ENCODE data around the gene PAX8.

PAX8 gene

GRCh38 chr2:113202305-113203216 is 76.2 kb downstream of the PAX8 start:
- no peak for FAIRE-seq

DNA sequence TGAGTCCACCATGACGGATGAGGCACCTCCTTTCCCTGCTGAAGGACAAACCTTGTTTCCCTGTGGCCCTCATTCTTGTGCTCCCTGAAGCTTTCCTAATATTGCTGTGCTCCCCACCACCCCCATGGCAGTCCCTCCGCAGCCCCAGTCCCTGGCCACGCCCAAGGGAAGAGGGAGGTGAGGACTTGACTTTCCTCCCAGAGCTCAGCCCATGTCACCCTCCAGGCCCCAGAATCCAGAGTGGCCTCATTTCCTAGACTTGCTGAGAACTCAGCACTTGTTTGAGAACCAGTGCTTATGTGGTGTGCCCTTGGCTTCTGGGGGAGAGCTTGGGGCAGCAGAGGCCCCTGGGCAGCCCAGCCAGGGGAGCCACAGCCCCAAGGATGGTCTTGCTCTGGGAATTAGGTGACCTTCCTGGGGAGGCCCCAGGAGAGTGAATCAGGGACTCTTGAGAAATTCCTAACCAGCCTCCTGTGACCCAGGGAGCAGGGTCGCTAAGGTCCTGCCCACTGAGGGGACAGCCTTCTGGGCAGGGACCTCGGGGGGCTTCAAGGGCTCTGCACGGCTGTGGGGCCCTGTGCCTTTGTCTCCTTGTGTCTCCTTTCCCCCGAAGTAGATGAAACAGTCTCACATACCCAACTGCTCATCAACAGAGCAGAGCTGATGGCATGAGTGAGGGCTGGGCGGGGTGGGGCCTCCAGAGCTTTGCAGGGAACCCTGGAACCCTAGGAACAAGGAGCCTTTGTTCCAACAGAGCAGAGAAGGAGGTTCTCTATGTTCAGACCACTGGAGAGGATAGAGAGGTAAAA is 77.0 kb downstream of the PAX8 start:
- no peak for FAIRE-seq

GRCh38 chr2:113200736-113201490 is 77.8 kb downstream of the PAX8 start:
- FAIRE-seq, result no peak

- no peak for FAIRE-seq
Measured at GRCh38 chr2:113200236-113200635, 78.5 kb downstream of the PAX8 start.

- FAIRE-seq, result no peak
Measured at GRCh38 chr2:113198790-113199612, 79.7 kb downstream of the PAX8 start.

- no peak for FAIRE-seq
Measured at GRCh38 chr2:113198048-113198789, 80.5 kb downstream of the PAX8 start.

DNA sequence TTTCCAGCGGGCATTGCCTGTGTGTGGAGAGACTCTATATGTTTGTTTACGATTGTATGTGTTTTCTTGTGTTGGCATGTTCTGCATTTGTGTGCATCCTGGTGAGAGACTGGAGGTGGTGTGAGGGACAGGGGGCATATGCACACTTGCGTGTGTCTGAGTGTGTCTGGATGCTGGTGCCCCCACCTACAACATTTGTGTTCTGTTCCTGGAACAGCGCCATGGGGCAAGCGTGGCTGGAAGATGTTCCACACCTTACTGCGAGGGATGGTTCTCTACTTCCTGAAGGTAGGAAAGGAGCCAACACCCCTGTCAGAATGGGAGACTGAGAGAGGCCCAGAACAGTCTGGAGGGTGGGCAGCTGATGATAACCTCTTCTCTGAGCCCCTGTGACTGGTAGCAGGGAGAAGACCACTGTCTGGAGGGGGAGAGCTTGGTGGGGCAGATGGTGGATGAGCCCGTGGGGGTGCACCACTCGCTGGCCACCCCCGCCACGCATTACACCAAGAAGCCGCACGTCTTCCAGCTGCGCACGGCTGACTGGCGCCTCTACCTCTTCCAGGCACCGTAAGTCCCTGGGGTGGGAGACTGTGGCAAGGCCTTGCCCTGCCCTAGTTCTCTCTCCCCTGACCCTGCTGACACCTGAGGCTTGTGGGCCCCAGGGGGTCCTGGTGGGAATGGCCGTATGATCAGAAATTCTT is 81.2 kb downstream of the PAX8 start:
- no peak for FAIRE-seq

DNA sequence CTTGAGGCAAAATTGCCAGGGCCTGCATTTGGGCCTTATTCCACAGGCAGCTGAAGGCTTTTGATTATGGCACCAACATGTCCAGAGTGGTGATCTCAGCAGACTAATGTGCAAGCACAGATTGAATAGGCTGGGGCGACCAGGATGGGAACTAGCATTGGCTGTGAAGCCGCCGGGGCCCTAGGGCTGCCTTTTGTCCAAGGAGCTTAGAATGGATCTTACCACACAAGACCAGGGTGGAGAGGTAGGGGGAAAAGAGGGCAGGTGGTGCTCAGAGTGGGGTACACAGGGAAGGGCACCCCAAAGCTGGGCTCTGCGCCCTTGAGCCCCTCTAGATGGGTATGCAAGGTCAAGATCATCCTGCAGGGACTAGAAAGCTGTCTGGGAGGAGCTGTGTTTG is 81.9 kb downstream of the PAX8 start:
- no peak for FAIRE-seq

- no peak for FAIRE-seq
Measured at GRCh38 chr2:113195923-113196501, 82.7 kb downstream of the PAX8 start.

- no peak for FAIRE-seq
Measured at GRCh38 chr2:113192459-113193100, 86.1 kb downstream of the PAX8 start.

GRCh38 chr2:113190871-113191270 is 87.8 kb downstream of the PAX8 start:
- no peak for FAIRE-seq

- FAIRE-seq, result no peak
Measured at GRCh38 chr2:113187771-113188170, 91.0 kb downstream of the PAX8 start.

- FAIRE-seq, result no peak
Measured at GRCh38 chr2:113186433-113186796, 92.3 kb downstream of the PAX8 start.

- no peak for FAIRE-seq
Measured at GRCh38 chr2:113185664-113186432, 92.9 kb downstream of the PAX8 start.

GRCh38 chr2:113184531-113185230 is 94.0 kb downstream of the PAX8 start:
- no peak for FAIRE-seq

- FAIRE-seq, result no peak
Measured at GRCh38 chr2:113183703-113184102, 95.0 kb downstream of the PAX8 start.

- no peak for FAIRE-seq
Measured at GRCh38 chr2:113183264-113183663, 95.5 kb downstream of the PAX8 start.

DNA sequence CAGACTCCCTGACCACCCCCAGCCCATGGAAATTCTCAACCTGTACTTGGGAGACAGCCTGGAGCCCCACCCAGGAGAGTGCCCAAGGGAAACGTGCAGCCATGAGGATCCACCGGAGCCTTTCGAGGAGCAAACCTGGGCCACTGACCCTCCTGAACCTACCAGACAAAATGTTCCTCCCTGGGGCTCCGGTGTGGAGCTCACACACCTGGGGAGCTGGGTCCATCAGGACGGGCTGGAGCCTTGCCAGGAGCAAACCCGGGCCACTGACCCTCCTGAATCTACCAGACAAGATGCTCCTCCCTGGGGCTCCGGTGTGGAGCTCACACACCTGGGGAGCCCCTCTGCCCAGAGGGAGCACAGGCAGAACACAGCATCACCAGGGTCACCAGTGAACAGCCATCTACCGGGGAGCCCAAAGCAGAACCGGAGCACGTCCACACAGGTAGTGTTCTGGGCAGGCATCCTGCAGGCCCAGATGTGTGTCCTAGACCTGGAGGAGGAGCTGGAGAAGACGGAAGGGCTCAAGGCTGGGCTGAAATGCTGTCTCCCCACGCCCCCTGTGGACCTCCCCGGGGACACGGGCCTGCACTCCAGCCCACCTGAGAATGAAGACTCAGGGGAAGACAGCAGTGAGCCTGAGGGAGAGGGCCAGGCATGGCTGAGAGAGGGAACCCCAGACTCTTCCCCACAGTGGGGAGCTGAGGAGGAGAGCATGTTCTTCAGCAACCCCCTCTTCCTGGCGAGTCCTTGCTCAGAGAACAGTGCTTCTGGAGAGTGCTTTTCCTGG is 96.1 kb downstream of the PAX8 start:
- FAIRE-seq, result no peak
